Glutamatergic neuron (in vitro differentiated cells): ENCODE data around the gene PSTPIP2. TPM values are rescaled to one million over a fixed set of nuclear protein-coding genes. Genes with fewer than 3 reads are reported as not detected.

Experiments used
- DNase-seq: peaks from one replicate; pipeline ENCODE4 v3.0.0; 2022
- H3K27ac Mint-ChIP-seq: one replicate; pipeline ENCODE4 v1.8.0; 2020; ENCODE audit warnings: mild to moderate bottlenecking, mixed read lengths, inconsistent platforms; ENCODE audit not compliant: unreplicated experiment
- H3K27me3 Mint-ChIP-seq: one replicate; pipeline ENCODE4 v1.8.0; 2020; ENCODE audit warnings: mild to moderate bottlenecking, moderate library complexity, mixed read lengths, inconsistent platforms; ENCODE audit not compliant: unreplicated experiment
- H3K36me3 Mint-ChIP-seq: one replicate; pipeline ENCODE4 v1.8.0; 2020; ENCODE audit warnings: mild to moderate bottlenecking, mixed read lengths, inconsistent platforms; ENCODE audit not compliant: unreplicated experiment
- H3K4me1 Mint-ChIP-seq: one replicate; pipeline ENCODE4 v1.8.0; 2020; ENCODE audit warnings: mild to moderate bottlenecking, low read depth, mixed read lengths, inconsistent platforms; ENCODE audit not compliant: unreplicated experiment
- H3K4me3 Mint-ChIP-seq: one replicate; pipeline ENCODE4 v1.8.0; 2020; ENCODE audit warnings: mild to moderate bottlenecking, mixed read lengths, inconsistent platforms; ENCODE audit not compliant: unreplicated experiment
- H3K9me3 Mint-ChIP-seq: one replicate; pipeline ENCODE4 v1.8.0; 2020; ENCODE audit warnings: mild to moderate bottlenecking, moderate library complexity, mixed read lengths, inconsistent platforms; ENCODE audit not compliant: unreplicated experiment
- CTCF ChIP-seq: fragments of 200-600 bp; sonication (generic); IDR thresholded peaks from one replicate; pipeline ENCODE4 v1.5.0; 2021; ENCODE audit not compliant: partially characterized antibody, unreplicated experiment
- total RNA-seq: library from RNA; stranded (reverse); fragmentation: NEBNext Ultra II Directional; extraction: Animal tissue kit (Norgen Biotek cat#: 25700); gene quantifications from one replicate; pipeline ENCODE4 v1.2.1, GENCODE V29; 2021; ENCODE audit not compliant: unreplicated experiment

PSTPIP2 gene
- total RNA-seq, 1 donor from 2014 or later = 0.20 TPM

- DNase-seq = no peak
- H3K27ac Mint-ChIP-seq = no peak overlapping the region
- no peak overlapping the region for H3K4me3 Mint-ChIP-seq
- no peaks in the 10 kb centered on the region for H3K4me1 Mint-ChIP-seq
- H3K27me3 Mint-ChIP-seq = no peaks in the 10 kb centered on the region
- no peak for TF ChIP-seq CTCF
- no peaks in the 10 kb centered on the region for H3K9me3 Mint-ChIP-seq
- H3K36me3 Mint-ChIP-seq = no peaks in the 10 kb centered on the region
Measured at GRCh38 chr18:45954070-45954934, 117.8 kb downstream of the PSTPIP2 start.

GRCh38 chr18:45951016-45951714 is 120.9 kb downstream of the PSTPIP2 start:
- no peak for TF ChIP-seq CTCF
- no peaks in the 10 kb centered on the region for H3K9me3 Mint-ChIP-seq
- H3K27me3 Mint-ChIP-seq = no peaks in the 10 kb centered on the region
- no peak overlapping the region for H3K27ac Mint-ChIP-seq
- DNase-seq = no peak
- no peaks in the 10 kb centered on the region for H3K4me1 Mint-ChIP-seq
- no peak overlapping the region for H3K4me3 Mint-ChIP-seq
- no peaks in the 10 kb centered on the region for H3K36me3 Mint-ChIP-seq

GRCh38 chr18:45945669-45946068 is 126.4 kb downstream of the PSTPIP2 start:
- no peaks in the 10 kb centered on the region for H3K27me3 Mint-ChIP-seq
- DNase-seq = no peak
- no peak overlapping the region for H3K27ac Mint-ChIP-seq
- H3K4me1 Mint-ChIP-seq = no peaks in the 10 kb centered on the region
- H3K36me3 Mint-ChIP-seq = no peaks in the 10 kb centered on the region
- no peak overlapping the region for H3K4me3 Mint-ChIP-seq
- no peaks in the 10 kb centered on the region for H3K9me3 Mint-ChIP-seq
- no peak for TF ChIP-seq CTCF

- Mint-ChIP-seq H3K36me3 (peaks cover 4% of the 10 kb centered on the region), H3K4me3 (no peak overlapping the region), H3K27me3 (no peaks in the 10 kb centered on the region), H3K4me1 (no peaks in the 10 kb centered on the region), H3K27ac (no peak overlapping the region), H3K9me3 (no peaks in the 10 kb centered on the region)
- no peak for DNase-seq
- no peak for TF ChIP-seq CTCF
Measured at GRCh38 chr18:45940724-45941123, 131.3 kb downstream of the PSTPIP2 start.

GRCh38 chr18:45939236-45939635 is 132.8 kb downstream of the PSTPIP2 start:
- no peaks in the 10 kb centered on the region for H3K4me1 Mint-ChIP-seq
- H3K4me3 Mint-ChIP-seq = no peak overlapping the region
- no peaks in the 10 kb centered on the region for H3K9me3 Mint-ChIP-seq
- no peak for TF ChIP-seq CTCF
- DNase-seq = no peak
- H3K27me3 Mint-ChIP-seq = no peaks in the 10 kb centered on the region
- peaks cover 4% of the 10 kb centered on the region for H3K36me3 Mint-ChIP-seq
- H3K27ac Mint-ChIP-seq = no peak overlapping the region
